ENCODE data around the gene SDCBP2. TPM values are rescaled to one million over a fixed set of nuclear protein-coding genes. Genes with fewer than 3 reads are reported as not detected.
A peak's percentile ranks its signal among the peaks of the same experiment; 100 is the strongest.

Gene SDCBP2
- total RNA-seq, 1 donor from 2014 or later = not detected

DNA sequence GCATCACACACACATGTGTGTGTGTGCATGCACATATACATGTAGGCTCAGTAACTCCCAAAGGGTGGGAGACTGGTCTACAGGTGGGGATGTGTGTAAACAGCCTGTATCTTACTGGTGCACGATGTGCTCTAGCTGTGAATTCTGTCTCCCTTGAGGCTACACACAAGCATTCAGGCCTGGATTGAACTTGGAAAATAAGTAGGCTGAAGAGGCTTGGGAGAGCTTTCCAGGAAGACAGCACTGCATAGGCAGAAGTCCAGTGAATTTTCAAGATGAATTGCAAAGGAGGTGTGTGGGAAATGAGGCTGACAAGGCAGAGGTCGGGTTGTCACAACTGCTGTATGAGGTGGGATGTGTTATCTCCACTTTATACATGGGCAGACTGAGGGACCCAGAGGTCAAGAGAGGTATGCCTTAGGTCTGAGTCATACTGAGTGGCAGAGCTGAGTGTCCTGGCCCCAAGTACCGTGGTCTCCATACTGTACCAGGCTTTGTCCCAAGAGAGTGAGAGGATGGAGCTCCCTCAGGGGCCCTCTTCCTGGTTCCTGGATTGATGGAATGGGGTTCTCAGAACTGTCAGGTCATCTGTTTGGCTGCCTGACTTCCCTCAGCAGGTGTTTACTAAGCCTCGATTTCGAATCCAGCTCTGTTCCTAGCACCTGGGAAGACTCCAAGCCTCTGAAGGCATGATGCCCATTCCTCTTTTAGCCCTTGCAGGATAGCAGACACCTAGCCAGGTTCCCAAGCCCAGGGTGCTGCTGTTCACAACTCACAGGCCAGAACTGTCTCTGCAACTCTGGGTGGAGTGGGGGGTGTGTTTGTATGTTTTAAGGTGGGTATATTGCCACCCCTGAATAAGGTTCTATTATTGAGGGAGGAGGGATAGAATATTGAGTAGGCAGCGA is 48.5 kb downstream of the SDCBP2 start:
- no peak overlapping the region for H3K27ac ChIP-seq
- DNase-seq (ENCODE audit: low spot score in 2 of 2) = peak in 1 of 2 donors; percentile 18
- intact Hi-C loops (cut with DNase I) = no loop called here
- TF ChIP-seq, protein P1, sequence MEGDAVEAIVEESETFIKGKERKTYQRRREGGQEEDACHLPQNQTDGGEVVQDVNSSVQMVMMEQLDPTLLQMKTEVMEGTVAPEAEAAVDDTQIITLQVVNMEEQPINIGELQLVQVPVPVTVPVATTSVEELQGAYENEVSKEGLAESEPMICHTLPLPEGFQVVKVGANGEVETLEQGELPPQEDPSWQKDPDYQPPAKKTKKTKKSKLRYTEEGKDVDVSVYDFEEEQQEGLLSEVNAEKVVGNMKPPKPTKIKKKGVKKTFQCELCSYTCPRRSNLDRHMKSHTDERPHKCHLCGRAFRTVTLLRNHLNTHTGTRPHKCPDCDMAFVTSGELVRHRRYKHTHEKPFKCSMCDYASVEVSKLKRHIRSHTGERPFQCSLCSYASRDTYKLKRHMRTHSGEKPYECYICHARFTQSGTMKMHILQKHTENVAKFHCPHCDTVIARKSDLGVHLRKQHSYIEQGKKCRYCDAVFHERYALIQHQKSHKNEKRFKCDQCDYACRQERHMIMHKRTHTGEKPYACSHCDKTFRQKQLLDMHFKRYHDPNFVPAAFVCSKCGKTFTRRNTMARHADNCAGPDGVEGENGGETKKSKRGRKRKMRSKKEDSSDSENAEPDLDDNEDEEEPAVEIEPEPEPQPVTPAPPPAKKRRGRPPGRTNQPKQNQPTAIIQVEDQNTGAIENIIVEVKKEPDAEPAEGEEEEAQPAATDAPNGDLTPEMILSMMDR (IDR thresholded peaks at IDR 0.05) = no peak
- peaks cover 0 to 8% of the 10 kb centered on the region in 2 donors for H3K36me3 ChIP-seq
- no peaks in the 10 kb centered on the region for H3K9me3 ChIP-seq
- no peak overlapping the region for H3K4me3 ChIP-seq
- no peaks in the 10 kb centered on the region for H3K27me3 ChIP-seq
- H3K4me1 ChIP-seq = no peaks in the 10 kb centered on the region

DNA sequence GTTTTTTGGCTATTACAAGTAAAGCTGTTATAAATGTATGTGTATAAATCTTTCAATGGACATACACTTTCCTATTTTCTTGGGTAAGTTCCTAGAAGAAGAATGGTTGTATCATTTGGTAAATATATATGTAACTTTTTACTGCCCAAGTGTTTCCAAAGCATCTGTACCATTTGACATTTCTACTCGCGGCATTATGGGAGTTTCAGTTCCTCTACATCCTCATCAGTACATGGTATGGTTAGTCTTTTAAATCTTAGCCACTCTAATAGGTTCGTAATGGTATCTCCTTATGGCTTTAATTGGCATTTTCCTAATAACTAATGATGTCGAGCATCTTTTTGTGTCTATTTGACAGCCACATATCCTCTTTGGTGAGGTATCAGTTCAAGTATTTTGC is 49.9 kb downstream of the SDCBP2 start:
- intact Hi-C loops (cut with DNase I) = no loop called here
- no peaks in the 10 kb centered on the region for H3K9me3 ChIP-seq
- peaks cover 0 to 8% of the 10 kb centered on the region in 2 donors for H3K36me3 ChIP-seq
- no peak for DNase-seq (ENCODE audit: low spot score in 2 of 2)
- TF ChIP-seq, protein P1 (IDR thresholded peaks at IDR 0.05) = no peak
- no peak overlapping the region for H3K27ac ChIP-seq
- no peaks in the 10 kb centered on the region for H3K4me1 ChIP-seq
- H3K4me3 ChIP-seq = no peak overlapping the region
- no peaks in the 10 kb centered on the region for H3K27me3 ChIP-seq

GRCh38 chr20:1277529-1278322 is 51.2 kb downstream of the SDCBP2 start:
- no peaks in the 10 kb centered on the region for H3K9me3 ChIP-seq
- no peak overlapping the region for H3K4me3 ChIP-seq
- TF ChIP-seq, protein P1 (IDR thresholded peaks at IDR 0.05) = no peak
- DNase-seq (ENCODE audit: low spot score in 2 of 2) = no peak
- intact Hi-C loops (cut with DNase I) = no loop called here
- H3K36me3 ChIP-seq = no peaks in the 10 kb centered on the region
- no peaks in the 10 kb centered on the region for H3K27me3 ChIP-seq
- no peaks in the 10 kb centered on the region for H3K4me1 ChIP-seq
- no peak overlapping the region for H3K27ac ChIP-seq

GRCh38 chr20:1275919-1276318 is 53.0 kb downstream of the SDCBP2 start:
- H3K4me3 ChIP-seq = no peak overlapping the region
- TF ChIP-seq, protein P1 (IDR thresholded peaks at IDR 0.05) = no peak
- no peaks in the 10 kb centered on the region for H3K4me1 ChIP-seq
- intact Hi-C loops (cut with DNase I) = no loop called here
- H3K27ac ChIP-seq = no peak overlapping the region
- no peak for DNase-seq (ENCODE audit: low spot score in 2 of 2)
- H3K9me3 ChIP-seq = no peaks in the 10 kb centered on the region
- no peaks in the 10 kb centered on the region for H3K36me3 ChIP-seq
- H3K27me3 ChIP-seq = no peaks in the 10 kb centered on the region

- Histone ChIP-seq H3K27ac (no peak overlapping the region), H3K36me3 (no peaks in the 10 kb centered on the region), H3K4me3 (no peak overlapping the region), H3K27me3 (no peaks in the 10 kb centered on the region), H3K9me3 (no peaks in the 10 kb centered on the region), H3K4me1 (no peaks in the 10 kb centered on the region)
- TF ChIP-seq, protein P1 (IDR thresholded peaks at IDR 0.05) = no peak
- no peak for DNase-seq (ENCODE audit: low spot score in 2 of 2)
- intact Hi-C loops (cut with DNase I) = no loop called here
Observed at GRCh38 chr20:1274485-1275311, 54.2 kb downstream of the SDCBP2 start.

Measured in ascending aorta (tissue), 2 donors.